T-helper 2 cell treated with Interferon-gamma antibody and Interleukin-4, amounts not matched to agents 100 ng/mL and 5 ng/mL, for 36 hours (primary cell): ENCODE measurements around the gene KIDINS220. TPM values are rescaled to one million over a fixed set of nuclear protein-coding genes. Genes with fewer than 3 reads are reported as not detected.

Source experiments
- intact Hi-C: fragments of 100-400 bp; cut with micrococcal nuclease; formaldehyde crosslinking; loops from one replicate; pipeline ENCODE4 v1.15.1; 2023
- total RNA-seq: library from RNA; stranded (reverse); gene quantifications from 2 replicates; pipeline ENCODE4 v1.2.3, GENCODE V29; 2022

KIDINS220 gene
- total RNA-seq: 31.1 and 31.3 TPM in 2 replicates

DNA sequence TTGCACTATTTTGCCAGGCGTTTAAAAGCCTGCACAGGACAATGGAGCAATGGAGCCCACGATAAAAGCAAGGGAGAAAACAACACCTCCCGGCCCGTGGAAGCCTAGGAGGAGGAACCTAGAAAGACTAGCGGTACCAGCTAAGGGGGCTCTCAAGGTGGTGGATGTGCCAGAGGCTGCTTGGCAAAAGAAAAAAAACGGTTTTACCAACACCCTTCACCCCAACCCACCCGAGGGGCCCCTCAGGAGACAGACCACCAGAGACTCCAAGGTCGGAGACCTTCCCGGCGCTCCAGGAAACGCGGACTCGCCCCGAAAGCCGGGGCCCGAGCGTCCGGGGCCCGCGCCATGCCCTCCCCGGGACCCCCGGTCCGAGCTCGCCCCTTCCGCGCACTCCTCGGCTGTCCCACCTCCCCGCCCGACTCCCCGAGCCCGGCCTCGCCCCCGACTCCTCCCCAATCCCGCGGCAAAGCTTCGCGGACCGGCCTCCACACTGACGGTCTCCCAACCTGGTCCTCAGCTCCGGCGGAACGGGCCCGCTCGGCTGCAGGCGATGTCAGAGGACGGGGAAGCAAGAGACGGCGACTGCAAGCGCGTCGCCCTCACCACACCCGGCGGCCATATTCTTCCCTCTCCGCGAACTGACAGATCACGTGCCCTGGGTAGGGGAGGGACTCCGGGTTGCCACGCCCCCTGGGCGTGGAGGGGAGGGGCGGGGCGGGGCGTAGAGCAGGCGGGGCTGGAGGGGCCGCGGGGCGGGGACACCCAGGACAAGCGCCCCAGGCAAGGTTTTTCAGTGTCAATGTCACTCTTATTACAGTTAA lies at the start of gene KIDINS220:
Gene KIDINS220 (minus strand): TSS at position 643 of the 824 bp plus-strand sequence. CDS start 10,520 bp downstream, outside the sequence.
- intact Hi-C loops: loop anchor here (1.0 kb wide), 1 partner anchor 166 kb away; the partner anchor contains the start of gene MBOAT2

DNA sequence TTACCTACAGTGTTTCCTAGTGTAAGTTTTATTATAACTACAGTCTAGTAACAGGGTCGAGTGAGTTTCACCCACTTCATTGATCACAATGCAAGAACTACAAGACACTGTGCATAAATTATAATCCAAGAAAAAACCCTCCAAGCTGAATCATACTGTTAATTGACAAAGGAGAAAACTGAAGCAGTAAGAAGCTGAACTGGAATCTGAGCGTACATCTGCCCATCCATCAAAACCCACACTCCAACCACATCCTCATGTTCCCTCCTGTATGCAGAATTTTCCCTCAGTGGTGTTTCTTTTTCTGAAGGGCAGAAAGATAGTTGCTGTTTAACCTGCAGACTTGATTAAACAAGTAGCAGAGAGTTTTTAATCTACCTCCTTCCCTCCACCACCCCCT lies 49.5 kb upstream of the KIDINS220 start:
- intact Hi-C loops: no loop called here

DNA sequence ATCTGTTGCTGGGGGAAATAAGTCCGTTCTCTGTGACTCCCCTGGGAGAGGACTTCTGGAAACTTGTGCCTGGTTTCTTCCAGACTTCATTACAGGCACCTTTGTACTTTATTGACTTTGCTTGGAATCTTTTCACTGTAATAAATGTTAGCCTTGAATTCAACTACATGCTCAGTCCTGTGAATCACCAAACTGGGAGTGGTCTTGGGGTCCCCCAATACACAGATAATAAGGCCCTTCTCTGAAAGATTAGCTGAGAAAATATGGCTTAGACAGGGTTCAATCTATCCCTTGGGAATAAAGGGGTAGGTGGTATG lies 48.7 kb upstream of the KIDINS220 start:
- intact Hi-C loops: no loop called here

- intact Hi-C loops: no loop called here
Observed at GRCh38 chr2:8885449-8886201, 48.2 kb upstream of the KIDINS220 start.

DNA sequence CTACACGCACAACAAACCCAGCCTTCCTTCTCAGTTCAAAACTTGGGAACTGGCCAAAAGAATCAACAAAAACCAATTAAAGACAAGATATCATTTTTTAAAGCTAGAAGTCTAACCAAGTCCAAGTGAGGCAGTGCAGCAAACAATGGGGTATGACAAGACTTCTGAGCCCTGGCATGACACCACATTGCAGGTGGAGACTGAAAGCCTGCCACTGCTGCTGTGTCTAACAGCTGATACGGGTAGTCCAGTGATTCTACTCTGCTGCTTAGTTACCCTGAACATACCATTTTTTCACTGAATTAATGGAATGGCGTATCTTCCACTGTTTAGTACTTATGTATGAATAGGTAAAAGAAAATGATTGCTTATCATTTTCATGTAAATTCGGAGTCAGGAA lies 47.4 kb upstream of the KIDINS220 start:
- intact Hi-C loops: no loop called here

- intact Hi-C loops: no loop called here
Observed at GRCh38 chr2:8882094-8882493, 44.7 kb upstream of the KIDINS220 start.

DNA sequence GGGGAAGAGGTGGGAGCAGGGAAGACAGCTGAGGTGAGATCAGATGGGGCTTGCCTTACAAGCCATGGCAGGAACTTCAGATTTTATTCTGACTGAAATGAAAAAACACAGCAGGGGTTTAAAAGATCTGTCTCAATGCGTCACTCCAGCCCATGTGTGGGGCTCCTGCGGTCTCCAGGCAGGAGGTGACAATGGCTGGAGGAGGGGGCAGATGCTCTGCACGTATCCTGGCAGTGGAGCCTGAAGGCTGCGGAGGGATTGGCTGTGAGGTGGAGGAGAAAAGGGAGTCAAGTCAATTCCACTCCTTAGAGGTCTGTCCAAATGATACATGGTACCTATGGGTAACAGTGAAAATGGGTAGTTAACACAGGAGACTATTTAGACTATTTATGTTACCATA lies 40.5 kb upstream of the KIDINS220 start:
- intact Hi-C loops: no loop called here

GRCh38 chr2:8877332-8877731 lies 39.9 kb upstream of the KIDINS220 start:
- intact Hi-C loops: no loop called here

- intact Hi-C loops: no loop called here
Observed at GRCh38 chr2:8876628-8877027, 39.2 kb upstream of the KIDINS220 start.

- intact Hi-C loops: loop anchor here (2.0 kb wide), 1 partner anchor 266 kb away; no protein-coding TSS in a partner anchor
Observed at GRCh38 chr2:8872821-8873432, 35.5 kb upstream of the KIDINS220 start.

- intact Hi-C loops: no loop called here
Observed at GRCh38 chr2:8870441-8870840, 33.0 kb upstream of the KIDINS220 start.

GRCh38 chr2:8867363-8867762 lies 29.9 kb upstream of the KIDINS220 start:
- intact Hi-C loops: no loop called here

DNA sequence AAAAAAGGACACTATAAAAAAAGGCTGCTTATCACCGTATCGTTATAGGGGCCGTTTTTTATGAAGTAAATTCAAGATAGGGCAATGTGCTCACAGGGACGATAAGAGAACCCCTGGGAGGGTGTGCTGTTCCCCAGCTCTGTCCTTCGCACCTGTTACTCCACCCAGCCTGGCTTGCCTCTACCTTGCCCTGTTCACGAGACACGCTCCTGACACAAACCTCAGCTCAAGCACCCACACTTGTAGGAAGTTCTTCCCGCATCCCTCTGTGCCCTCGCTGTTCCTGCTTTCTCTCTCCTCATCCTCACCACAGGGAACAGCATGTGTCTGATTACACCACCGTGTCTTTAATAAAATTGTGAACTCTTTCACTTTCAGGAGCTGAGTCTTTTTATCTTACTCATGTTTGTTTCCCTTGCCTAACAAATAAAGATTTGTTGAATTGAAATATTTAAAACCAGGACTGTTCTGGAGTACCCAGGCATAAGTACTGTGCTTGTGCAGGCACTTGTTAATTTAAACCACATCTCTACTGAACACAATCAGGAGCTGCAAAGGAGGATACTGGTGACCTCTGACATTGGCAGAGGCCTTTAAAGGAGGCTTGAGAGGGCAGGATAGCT lies 26.0 kb upstream of the KIDINS220 start:
- intact Hi-C loops: no loop called here

GRCh38 chr2:8862230-8862629 lies 24.8 kb upstream of the KIDINS220 start:
- intact Hi-C loops: no loop called here

GRCh38 chr2:8861797-8862196 lies 24.4 kb upstream of the KIDINS220 start:
- intact Hi-C loops: no loop called here

- intact Hi-C loops: no loop called here
Observed at GRCh38 chr2:8860239-8860638, 22.8 kb upstream of the KIDINS220 start.

DNA sequence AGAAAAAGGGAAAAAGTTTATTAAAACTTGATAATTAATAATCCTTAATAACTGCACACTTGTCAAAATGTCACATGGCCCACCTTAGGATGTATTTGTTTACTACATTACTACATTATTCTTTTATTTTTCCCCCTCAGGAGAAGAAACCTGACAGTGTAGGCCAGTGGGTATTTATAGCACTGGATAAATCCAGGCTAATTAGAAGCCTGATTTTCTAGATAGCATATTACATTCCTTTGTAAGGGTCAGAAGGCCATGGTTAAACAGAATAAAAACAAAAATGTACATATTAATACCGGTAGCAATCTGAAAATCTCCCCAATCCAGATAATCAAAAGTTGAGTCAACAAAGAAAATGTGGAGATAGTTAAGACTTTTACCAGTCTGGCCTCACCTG lies 21.5 kb upstream of the KIDINS220 start:
- intact Hi-C loops: no loop called here

GRCh38 chr2:8858264-8858663 lies 20.9 kb upstream of the KIDINS220 start:
- intact Hi-C loops: no loop called here

GRCh38 chr2:8857709-8858108 lies 20.3 kb upstream of the KIDINS220 start:
- intact Hi-C loops: no loop called here

- intact Hi-C loops: no loop called here
Observed at GRCh38 chr2:8856176-8856575, 18.8 kb upstream of the KIDINS220 start.

DNA sequence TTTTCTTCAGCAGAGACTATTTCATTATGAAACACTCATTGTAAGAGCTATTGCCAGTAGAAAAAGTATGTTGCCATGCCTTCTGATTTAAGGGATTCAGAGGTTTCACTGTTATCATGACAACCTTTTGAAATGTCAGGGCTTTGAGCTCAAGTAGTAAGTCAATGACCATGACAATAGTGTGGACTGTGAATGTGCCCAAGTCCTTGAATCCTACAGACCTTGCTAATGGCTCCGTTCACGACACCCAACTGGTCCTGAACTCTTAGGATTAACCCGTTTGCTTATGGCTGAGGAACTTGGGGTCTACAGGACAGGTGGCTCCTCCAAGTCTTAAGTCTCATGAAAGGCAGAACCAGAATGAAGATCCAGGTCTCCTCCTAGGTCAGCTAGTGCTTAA lies 17.6 kb upstream of the KIDINS220 start:
- intact Hi-C loops: no loop called here

DNA sequence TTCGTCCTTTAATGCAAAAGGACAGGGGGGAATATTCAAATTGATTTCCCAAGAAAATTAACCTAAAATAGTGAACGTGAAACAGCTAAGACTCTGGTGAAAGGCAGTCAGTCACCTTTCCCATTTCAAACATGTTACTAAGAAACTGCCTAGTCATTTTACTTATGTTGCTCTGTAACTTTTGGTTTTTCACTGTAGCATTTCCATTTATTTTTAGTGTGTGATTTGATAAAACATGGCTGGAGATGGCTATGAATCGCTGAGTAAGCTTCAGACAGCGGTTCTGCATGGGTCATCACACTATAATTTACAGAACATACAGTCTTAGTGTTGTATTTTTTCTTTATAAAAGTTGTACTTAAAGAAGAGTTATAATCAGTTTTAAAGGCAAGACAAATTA lies 16.0 kb upstream of the KIDINS220 start:
- intact Hi-C loops: no loop called here
